GM19468 (cell line): Measurements from ENCODE around the gene GTF2IRD1.
"Not testable (repeated sequence)": the region's sequence is repeated elsewhere in the genome, so short reads cannot be mapped to it uniquely, and the experiment has no call there.

ENCODE experiments used
- ATAC-seq: cut with Tn5 transposase; IDR thresholded peaks from one replicate; pipeline ENCODE4 v1.9.1; 2021; ENCODE audit warnings: mild to moderate bottlenecking, moderate library complexity, moderate number of reproducible peaks; ENCODE audit not compliant: unreplicated experiment; ENCODE audit errors: extremely low read depth

GTF2IRD1 gene

DNA sequence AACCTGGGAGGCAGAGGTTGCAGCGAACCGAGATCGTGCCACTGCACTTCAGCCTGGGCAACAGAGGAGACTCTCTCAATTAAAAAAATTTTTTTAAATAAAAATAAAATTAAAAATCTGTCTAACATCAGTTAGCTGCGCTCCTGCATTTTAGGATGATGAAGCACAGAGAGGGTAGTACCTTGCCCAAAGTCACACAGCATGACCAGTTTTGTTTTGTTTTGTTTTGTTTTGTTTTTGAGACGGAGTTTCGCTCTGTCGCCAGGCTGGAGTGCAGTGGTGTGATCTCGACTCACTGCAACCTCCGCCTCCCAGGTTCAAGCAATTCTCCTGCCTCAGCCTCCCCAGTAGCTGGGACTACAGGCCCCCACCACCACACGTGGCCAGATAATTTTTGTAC is 55.7 kb downstream of the GTF2IRD1 start:
- not testable (repeated sequence) for ATAC-seq

DNA sequence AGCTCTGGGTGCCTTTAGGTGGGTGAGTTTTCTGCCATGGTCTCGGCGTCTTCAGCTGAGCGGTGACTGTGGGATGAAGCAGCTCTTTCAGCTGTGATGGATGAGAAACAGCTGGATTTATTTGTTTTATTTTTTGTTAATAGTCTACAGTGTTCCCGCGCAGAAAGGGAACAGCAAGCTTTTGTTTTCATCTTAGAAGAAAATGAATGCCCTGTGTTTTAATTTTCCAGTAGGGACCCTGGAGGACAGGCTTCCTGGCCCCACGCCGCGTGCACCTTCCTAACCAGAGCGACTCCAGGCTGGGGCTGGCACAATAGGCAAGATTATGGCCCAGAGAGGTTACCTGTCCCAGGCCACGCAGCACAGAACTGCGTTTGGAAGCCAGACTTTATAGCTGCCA is 57.6 kb downstream of the GTF2IRD1 start:
- no peak for ATAC-seq

DNA sequence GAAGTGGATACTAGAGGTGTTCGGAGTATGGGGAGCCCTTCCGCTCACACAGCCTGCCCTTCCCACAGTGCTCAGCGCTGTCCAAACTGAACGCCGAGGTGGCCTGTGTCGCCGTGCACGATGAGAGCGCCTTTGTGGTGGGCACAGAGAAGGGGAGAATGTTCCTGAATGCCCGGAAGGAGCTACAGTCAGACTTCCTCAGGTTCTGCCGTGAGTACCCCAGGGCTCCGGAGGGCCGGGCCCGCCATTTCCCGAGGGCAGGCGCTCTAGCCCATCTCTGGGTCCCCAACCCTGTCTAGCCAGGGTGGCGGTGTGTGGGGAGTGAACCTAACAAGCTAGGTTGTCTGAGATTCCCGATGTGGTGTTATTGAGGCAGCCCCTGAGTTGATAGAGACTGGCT is 59.1 kb downstream of the GTF2IRD1 start:
- no peak for ATAC-seq

DNA sequence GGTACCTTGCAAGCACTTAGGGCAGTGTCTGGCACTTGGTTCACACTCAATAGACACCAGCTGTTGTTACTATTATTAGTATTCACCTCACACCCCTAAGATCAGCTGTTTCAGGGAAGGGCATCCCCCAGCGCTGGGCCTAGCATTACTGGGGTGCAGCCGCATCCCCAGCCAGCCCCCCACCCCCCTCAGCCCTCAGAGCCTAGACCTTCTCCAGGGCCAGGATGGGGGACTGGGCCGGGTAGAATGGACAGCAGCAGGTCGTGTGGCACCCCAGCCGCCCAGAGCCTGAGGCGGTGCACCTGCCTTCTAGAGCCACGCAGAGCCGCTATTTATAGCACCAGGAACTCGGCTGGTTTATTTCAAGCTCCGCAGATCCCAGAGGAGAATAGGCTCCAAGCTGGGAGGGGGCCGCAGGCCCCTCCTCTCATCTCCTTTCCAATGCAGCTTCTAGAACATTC is 60.5 kb downstream of the GTF2IRD1 start:
- no peak for ATAC-seq

DNA sequence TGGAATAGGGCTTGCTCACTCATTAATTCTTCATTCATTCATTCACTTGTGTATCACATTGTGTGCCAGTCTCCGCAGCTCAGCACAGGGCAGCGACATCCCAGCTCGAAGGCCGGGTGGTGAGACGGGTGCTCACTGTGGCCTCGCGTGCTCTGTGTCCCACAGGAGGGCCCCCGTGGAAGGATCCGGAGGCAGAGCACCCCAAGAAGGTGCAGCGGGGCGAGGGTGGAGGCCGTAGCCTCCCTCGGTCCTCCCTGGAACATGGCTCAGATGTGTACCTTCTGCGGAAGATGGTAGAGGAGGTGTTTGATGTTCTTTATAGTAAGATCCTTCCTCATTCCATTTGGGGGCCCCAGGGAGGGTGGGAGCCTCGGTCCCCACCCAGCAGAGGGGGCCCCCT is 61.6 kb downstream of the GTF2IRD1 start:
- no peak for ATAC-seq

DNA sequence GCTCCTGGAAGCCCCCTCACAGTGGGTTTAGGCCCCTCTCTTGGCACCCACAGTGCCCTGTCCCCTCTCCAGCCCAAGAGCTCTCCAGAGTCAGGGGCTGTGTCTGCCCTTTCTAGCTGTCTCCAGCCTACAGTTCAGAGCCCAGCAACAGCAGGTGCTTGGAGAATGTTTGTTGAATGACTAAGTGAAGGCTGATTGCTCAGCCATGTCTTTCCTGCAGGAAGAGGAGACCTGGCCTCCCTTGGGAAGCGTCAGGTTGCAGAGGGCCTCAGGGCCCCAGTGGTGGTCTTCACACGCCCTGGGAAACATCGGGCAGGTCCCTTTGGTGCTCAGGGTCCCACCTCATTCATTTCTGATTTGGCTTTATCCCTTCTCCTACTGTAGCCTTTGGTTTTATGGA is 62.5 kb downstream of the GTF2IRD1 start:
- no peak for ATAC-seq

DNA sequence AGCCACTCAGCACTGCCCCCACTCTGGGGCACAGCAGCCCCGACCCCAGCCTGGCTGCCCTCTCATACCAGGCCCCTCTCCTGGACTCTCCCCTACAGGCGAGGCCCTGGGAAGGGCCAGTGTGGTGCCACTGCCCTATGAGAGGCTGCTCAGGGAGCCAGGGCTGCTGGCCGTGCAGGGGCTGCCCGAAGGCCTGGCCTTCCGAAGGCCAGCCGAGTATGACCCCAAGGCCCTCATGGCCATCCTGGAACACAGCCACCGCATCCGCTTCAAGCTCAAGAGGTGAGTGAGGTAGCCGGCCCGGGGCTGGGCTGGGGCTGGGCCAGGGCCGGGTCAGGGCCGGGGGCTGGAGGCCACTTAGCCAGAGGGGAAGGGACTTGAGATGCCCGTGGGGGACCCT is 64.3 kb downstream of the GTF2IRD1 start:
- no peak for ATAC-seq

DNA sequence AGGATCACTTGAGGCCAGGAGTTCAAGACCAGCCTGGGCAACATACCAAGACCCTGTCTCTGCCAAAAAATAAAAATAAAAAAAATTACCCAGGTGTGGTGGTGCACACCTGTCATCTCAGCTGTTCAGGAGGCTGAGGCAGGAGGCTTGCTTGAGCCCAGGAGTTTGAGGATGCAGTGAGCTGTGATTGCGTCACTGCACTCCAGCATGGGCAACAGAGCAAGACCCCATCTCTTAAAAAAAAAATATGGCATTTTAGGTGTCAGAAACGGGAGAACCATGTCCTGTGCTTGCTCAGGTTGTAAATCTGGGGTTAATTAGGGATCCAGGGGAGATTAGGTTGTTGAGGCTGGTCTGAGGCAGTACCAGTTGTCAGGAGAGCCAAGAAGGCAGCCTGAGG is 64.9 kb downstream of the GTF2IRD1 start:
- no peak for ATAC-seq

DNA sequence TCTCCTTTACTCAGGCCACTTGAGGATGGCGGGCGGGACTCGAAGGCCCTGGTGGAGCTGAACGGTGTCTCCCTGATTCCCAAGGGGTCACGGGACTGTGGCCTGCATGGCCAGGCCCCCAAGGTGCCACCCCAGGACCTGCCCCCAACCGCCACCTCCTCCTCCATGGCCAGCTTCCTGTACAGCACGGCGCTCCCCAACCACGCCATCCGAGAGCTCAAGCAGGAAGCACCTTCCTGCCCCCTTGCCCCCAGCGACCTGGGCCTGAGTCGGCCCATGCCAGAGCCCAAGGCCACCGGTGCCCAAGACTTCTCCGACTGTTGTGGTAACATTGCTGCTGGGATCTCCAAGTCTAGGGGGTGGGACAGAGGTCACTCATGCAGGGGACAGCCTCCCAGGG is 65.7 kb downstream of the GTF2IRD1 start:
- no peak for ATAC-seq

DNA sequence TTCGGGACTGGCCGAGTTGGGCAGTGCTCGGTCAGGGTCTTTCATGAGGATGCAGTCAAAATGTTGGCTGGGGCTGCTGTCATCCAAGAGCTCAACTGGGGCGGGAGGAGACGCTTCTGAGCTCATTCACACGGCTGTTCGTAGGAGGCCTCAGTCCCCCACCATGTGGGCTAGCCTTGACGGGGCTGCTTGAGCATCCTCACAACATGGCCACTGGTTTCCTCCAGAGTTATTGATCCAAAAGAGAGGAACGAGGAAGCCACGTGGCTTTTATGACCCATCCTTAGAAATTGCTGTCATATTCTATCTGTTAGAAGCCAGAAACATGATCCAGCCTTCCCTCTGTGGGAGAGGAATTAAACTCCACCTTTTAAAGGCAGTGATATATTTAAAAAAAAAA is 68.1 kb downstream of the GTF2IRD1 start:
- no peak for ATAC-seq

DNA sequence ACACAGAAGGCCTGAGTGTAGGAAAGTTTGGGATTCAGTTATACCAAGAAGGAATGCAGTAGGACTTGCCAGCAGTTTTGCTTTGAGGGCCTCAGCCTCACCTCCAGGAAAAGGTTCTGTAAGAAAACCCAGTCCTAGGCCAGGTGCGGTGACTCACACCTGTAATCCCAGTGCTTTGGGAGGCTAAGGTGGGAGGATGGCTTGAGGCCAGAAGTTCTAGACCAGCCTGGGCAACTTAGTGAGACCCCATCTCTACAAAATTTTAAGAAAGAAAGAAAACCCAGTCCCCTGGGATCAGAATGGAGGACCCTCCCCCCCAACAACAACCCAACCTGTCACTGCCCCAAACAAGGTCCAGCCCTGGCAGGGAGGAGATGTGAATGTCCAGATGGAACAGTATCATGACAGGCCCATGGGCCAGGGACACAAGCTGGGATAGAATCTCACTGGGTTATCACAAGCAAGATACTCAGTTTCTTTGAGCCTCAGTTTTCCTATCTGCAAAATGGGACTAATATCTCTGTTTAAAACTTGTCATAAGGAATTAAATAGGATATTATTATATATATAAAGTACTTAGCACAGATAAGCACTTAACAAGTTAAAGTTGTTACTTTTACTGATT is 68.7 kb downstream of the GTF2IRD1 start:
- no peak for ATAC-seq

DNA sequence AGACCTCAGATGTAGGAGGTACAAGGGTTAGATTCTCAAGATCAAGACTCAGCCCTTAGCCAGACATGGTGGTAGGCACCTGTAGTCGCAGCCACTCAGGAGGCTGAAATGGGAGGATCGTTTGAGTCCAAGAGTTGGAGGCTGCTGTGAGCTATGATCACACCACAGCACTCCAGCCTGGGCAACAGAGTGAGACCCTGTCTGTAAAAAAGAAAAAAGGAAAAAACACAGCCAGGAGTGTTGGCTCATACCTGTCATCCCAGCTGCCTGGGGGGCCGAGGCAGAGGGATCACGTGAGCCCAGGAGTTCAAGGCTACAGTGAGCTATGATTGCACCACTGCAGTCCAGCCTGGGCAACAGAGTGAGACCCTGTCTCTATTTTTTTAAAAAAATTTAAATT is 69.3 kb downstream of the GTF2IRD1 start:
- no peak for ATAC-seq

DNA sequence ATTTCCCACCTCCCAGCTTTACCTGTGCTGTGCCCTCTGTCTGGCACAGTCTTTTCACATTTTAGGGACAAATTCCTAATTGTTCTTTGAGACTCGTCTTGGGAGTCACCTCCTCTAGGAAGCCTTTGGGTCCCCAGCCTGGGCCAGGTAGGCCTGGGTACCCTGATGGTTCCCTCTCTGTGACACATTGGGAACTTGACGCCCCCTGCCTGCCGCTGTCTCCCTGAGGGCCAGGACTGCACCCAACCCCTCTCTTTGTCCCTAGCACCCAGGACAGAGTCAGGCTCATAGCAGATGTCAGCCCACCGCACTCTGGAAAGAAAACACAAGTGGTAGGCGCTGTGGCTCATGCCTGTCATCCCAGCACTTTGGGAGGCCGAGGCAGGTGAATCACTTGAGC is 71.4 kb downstream of the GTF2IRD1 start:
- no peak for ATAC-seq

DNA sequence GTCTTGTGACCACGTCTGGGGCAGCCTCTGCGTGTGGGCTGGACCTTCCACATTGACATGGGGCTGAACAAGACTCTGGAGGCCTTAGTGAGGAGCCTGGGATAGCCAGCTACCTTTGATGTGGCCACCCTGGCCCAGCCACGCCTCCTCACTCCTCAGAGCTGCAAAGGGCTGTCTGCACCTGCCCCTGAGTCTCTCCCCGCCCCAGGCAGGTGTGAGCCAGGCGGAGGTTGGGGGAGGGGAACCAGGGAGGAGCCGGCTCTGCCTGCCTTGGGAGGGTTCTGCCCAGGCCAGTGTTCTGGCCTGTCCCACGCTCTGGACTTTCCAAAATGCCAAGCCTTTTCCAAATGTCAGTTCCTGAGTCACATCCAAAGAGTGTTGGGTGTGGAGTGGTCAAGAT is 72.2 kb downstream of the GTF2IRD1 start:
- no peak for ATAC-seq

DNA sequence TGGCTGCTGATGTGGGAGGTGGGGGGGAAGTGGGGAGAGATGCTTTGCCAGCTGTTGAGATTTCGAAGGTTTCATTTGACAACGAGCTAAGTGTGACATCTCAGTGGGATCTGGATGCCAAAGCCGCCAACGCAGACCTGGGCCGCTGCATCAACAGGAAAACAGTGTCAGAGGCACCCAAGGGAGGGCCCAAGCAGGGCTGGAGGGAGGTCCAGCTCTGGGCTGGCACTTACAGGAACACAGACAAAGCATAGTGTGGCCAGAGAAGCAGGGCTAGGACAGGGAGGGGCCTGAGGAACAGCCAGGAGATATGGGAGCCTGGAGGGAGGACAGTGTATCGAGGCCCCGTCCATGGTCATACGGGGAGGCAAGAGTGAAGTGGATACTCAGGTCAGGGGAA is 73.1 kb downstream of the GTF2IRD1 start:
- no peak for ATAC-seq

DNA sequence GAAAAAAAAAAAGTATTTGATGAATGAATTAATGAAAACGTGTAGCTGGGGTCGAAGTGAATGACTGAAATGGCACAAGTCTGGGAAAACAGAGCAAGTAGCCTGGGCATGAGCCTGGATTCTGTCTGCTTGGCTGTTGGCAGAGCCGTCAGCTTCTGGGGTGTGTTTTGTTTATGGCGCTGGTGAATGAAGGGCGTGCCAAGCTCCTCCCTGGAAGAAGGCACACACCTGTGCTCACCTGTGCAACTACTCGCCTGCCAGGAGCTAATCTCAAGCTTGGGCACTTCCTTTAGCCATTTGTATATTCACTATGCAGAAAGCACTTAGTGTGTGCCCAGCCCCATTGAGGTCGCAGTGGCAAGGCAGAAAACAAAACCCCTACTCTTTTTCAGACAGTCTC is 74.1 kb downstream of the GTF2IRD1 start:
- ATAC-seq = no peak

DNA sequence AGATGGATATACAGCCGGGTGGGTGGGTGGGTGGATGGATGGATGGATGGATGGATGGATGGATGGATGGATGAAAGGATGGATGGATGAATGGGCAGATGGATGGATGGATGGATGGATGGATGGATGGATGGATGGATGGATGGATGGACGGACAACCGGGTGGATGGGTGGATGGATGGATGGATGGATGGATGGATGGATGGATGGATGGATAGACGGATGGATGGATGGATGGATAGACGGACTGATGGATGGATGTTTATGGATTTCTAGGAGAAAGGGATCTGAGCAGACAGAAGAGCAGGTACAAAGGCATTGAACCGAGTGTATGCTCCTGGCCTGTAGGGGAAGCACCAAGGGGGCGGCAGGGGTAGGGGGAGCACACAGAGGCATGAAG is 75.1 kb downstream of the GTF2IRD1 start:
- not testable (repeated sequence) for ATAC-seq

DNA sequence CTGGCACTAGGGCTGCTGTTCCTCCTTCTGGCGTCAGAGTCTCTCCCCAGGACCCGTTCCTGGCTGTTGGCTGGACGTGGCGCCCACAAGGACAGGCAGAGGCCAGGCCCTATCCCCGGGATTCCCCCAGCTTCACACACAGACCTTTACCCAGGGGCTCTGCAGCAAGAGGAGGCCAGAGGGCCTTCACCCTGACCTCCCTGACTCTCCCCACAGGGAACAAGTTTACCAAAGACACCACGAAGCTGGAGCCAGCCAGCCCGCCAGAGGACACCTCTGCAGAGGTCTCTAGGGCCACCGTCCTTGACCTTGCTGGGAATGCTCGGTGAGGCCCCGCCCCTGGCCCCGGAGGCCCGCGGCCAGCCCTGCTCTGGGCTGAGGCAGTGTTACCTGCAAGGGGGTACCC is 82.2 kb downstream of the GTF2IRD1 start:
- no peak for ATAC-seq

DNA sequence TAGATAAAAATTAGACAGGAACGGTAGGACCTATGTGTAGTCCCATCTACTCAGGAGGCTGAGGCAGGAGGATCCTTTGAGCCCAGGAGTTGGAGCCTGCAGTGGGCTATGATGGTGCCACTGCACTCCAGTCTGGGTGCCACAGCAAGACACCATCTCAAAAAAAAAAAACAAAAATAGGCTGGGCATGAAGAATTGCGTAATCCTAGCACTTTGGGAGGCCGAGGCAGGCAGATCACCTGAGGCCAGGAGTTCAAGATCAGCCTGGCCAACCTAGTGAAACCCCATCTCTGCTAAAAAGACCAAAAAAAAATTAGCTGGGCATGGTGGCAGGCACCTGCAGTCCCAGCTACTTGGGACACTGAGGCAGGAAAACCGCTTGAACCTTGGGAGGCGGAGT is 88.2 kb downstream of the GTF2IRD1 start:
- not testable (repeated sequence) for ATAC-seq

DNA sequence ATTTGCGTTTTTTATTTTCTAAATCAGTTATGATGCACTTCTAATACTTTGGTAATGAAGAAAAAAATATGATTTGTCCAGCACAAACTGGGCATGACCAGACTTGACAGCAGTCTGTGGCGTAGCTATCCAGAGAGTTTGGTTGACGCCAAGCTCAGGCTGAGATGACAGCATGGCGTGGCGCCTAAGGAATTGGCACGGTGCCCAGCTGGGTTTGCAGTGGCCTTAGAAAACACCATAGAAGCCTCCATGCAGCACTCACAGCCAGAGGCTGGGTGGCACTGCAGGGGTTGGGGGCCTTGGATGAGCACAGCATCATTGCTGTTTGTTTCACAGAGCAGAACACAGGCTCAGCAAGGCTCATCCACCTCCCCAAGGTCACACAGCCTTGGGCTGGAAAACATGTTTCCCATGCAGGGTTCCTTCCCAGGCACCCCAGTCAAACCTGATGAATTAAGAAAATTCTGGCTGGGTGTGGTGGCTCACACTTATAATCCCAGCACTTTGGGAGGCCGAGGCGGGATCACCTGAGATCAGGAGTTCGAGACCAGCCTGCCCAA is 88.9 kb downstream of the GTF2IRD1 start:
- no peak for ATAC-seq

DNA sequence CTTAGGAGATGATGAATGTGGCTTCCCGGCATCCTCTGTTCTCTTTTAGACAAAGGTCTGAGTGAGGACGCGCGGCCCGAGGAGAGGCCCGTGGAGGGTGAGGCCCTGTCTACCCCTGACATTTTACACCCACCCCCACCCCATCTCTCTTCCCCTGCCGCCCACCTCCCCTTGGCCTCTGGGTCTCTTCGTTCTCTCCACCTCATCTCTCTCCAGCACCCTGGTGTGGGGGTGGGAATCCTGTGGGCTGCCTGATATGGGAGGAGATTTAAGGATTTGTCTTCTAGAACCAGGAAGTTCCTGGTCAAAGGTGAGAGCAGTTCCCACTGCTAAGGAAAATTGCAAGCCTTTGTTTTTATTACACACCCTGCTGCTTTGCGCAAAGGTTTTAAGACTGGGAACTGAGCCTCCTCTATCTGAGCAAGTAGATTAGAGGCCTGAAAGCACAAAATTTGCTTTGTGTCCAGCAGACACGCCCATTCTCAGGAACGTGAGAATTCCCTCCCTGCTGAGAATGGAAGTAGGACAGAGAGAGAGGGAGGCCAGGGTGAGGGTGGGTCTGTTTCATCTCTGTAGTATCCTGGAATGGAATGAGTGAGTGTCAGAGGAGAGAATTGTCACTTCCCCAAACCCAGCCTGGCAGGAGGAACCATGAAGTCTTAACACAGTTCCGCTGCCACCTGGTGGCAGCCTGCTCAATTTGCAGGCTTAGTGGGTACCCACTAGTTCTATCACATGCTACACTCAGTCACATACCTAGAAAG is 91.2 kb downstream of the GTF2IRD1 start:
- ATAC-seq = no peak

DNA sequence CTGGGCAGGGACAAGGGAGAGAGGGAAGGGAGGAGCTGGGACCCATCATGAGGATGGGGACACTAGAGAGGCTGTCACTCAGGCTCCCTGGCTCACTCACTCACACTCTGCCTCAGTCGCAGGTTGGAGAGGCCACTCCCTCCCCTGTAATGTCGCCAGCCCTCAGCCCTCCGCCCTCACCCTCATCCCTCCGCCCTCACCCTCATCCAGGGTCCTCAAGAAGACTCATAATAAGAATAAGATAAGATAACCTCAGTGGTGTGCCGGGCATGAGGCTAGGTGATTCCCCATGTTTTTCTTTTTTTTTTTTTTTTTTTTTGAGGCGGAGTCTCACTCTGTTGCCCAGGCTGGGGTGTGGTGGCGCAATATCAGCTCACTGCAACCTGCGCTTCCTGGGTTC is 92.2 kb downstream of the GTF2IRD1 start:
- no peak for ATAC-seq
